Pancreas (tissue), 10 donors: ENCODE data around the gene C16orf54. TPM values are rescaled to one million over a fixed set of nuclear protein-coding genes. Genes with fewer than 3 reads are reported as not detected.
"Not testable (repeated sequence)": the region's sequence is repeated elsewhere in the genome, so short reads cannot be mapped to it uniquely, and the experiment has no call there.

ENCODE experiments used
- ATAC-seq, 4 donors: fragments of 200-7000 bp; cut with Tn5 transposase; one replicate each; pipeline versions ENCODE4 v1.8.0 to v1.9.1; 2020; ENCODE audit warnings: mild to moderate bottlenecking in 4 of 4, moderate library complexity in 4 of 4
- DNase-seq, 6 donors: peaks; one replicate each; pipeline ENCODE4 v3.0.0-alpha.2; 2020
- FAIRE-seq: peaks from 2 replicates; lab custom pipeline; 2012; peaks lifted over from hg19 to GRCh38; lab: Jason Lieb, UNC
- H3K27ac ChIP-seq, 4 donors: fragments of 200-600 bp; sonication (generic); 1 replicate in 3 of 4; 2 replicates in 1 of 4; pipeline versions ENCODE4 v1.5.0 to v1.8.0; 2020
- H3K27me3 ChIP-seq, 4 donors: fragments of 200-600 bp; one replicate each; pipeline ENCODE4 v1.8.0; 2021
- H3K36me3 ChIP-seq, 3 donors: fragments of 200-600 bp; sonication (generic) in 1 of 3; one replicate each; pipeline versions ENCODE4 v1.5.0 to v1.8.0; 2020 to 2021
- H3K4me1 ChIP-seq, 3 donors: fragments of 200-600 bp; one replicate each; pipeline ENCODE4 v1.8.0; 2021
- H3K4me3 ChIP-seq, 4 donors: fragments of 200-600 bp; sonication (generic) in 2 of 4; one replicate each; pipeline versions ENCODE4 v1.5.0 to v1.8.0; 2020 to 2021
- H3K9me3 ChIP-seq, 4 donors: fragments of 200-600 bp; one replicate each; pipeline ENCODE4 v1.8.0; 2021
- WGBS, 2 donors: extraction: QIAGEN DNeasy Blood & Tissue Kit; methylation state at CpG; one replicate each; pipeline ENCODE4 v1.1.7; 2013; 5-methylcytosine and 5-hydroxymethylcytosine counted together
- intact Hi-C, 3 donors: fragments of 100-400 bp; cut with DNase I; formaldehyde crosslinking; loops; one replicate each; pipeline versions ENCODE4 v1.11.1 to v1.14.2; 2022
- polyA plus RNA-seq, 2 donors: library from polyadenylated mRNA; stranded (reverse); fragments of 200-250 nt; gene quantifications; one replicate each; pipeline ENCODE4 v1.2.3, GENCODE V29; 2013
- total RNA-seq, 6 donors: library from RNA; stranded (reverse); fragmentation: NEBNext Ultra II Directional in 4 of 6; extraction: Animal tissue kit (Norgen Biotek cat#: 25700) in 4 of 6; gene quantifications; one replicate each; pipeline versions ENCODE4 v1.2.1 to v1.2.4, GENCODE V29; 2021 to 2023
- TF ChIP-seq, protein P1 (sequence below), 4 donors: fragments of 200-600 bp; sonication (generic) in 3 of 4; IDR thresholded peaks; one replicate each; pipeline versions ENCODE4 v1.5.0 to v1.8.0; 2021; ENCODE audit warnings: antibody characterized with exemption in 4 of 4
- donor health status: healthy with polysubstance abuse.
- donor health status: DM: no; HTN: no; CAD: no; lungs with moderate emphysema.
- donor health status: DM: no; HTN: no; CAD: no.
- donor health status: control.
- donor health status: control.
- donor health status: Bipolar disorder and iron deficiency.
- donor health status: DM: yes; HTN: yes; CAD: no.
- donor health status: DM: no; HTN: no; CAD: no.
- donor health status: DM: no; HTN: no; CAD: no.
- donor health status: DM: yes; HTN: yes; CAD: no.

The C16orf54 gene
- total RNA-seq (1 to 10 TPM in 2 of 6 donors, under 1 TPM in 3, not detected in 1; 0.24 to 1.5 (median 0.61) TPM), polyA plus RNA-seq (under 1 TPM; 0.23 to 0.26 TPM)

GRCh38 chr16:29745853-29746345 is at the start of gene C16orf54:
TSS of gene C16orf54 (minus strand) at chr16:29745990. CDS start at chr16:29744951, 1,039 bp downstream.
- Histone ChIP-seq H3K27ac (no peak within 1 kb of the TSS), H3K9me3 (no peaks in the 10 kb centered on the region), H3K4me3 (peak within 1 kb of the TSS in 1 of 4 donors; percentile 30), H3K36me3 (no peaks in the 10 kb centered on the region), H3K27me3 (no peaks in the 10 kb centered on the region), H3K4me1 (no peaks in the 10 kb centered on the region)
- intact Hi-C loops = no loop called here
- 83 to 90% methylated on average over 12 of the region's 12 CpGs for WGBS, 2 donors
- TF ChIP-seq, protein P1, sequence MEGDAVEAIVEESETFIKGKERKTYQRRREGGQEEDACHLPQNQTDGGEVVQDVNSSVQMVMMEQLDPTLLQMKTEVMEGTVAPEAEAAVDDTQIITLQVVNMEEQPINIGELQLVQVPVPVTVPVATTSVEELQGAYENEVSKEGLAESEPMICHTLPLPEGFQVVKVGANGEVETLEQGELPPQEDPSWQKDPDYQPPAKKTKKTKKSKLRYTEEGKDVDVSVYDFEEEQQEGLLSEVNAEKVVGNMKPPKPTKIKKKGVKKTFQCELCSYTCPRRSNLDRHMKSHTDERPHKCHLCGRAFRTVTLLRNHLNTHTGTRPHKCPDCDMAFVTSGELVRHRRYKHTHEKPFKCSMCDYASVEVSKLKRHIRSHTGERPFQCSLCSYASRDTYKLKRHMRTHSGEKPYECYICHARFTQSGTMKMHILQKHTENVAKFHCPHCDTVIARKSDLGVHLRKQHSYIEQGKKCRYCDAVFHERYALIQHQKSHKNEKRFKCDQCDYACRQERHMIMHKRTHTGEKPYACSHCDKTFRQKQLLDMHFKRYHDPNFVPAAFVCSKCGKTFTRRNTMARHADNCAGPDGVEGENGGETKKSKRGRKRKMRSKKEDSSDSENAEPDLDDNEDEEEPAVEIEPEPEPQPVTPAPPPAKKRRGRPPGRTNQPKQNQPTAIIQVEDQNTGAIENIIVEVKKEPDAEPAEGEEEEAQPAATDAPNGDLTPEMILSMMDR (IDR thresholded peaks at IDR 0.05) = no peak
- FAIRE-seq = no peak
- DNase-seq = peak in 3 of 6 donors; percentile 57 to 61 (median 60)
- ATAC-seq = peak in 3 of 4 donors; percentile 75 to 90 (median 83)

GRCh38 chr16:29794231-29794710 is 48.5 kb upstream of the C16orf54 start:
- Histone ChIP-seq H3K4me3 (no peak overlapping the region), H3K27me3 (no peaks in the 10 kb centered on the region), H3K4me1 (peaks cover 4 to 11% (median 9%) of the 10 kb centered on the region in 3 donors), H3K9me3 (no peaks in the 10 kb centered on the region), H3K36me3 (peaks cover 0 to 10% (median 0%) of the 10 kb centered on the region in 3 donors), H3K27ac (no peak overlapping the region)
- WGBS, 2 donors = 98% methylated on average over 3 of the region's 3 CpGs
- intact Hi-C loops = no loop called here
- ATAC-seq = no peak
- TF ChIP-seq, protein P1 (IDR thresholded peaks at IDR 0.05) = no peak
- DNase-seq = no peak
- no peak for FAIRE-seq

- peaks cover 4 to 11% (median 9%) of the 10 kb centered on the region in 3 donors for H3K4me1 ChIP-seq
- intact Hi-C loops, DNase-seq, H3K9me3 ChIP-seq, FAIRE-seq, H3K27ac ChIP-seq, H3K27me3 ChIP-seq, H3K4me3 ChIP-seq, H3K36me3 ChIP-seq, ATAC-seq: not testable (repeated sequence)
- 90 to 95% methylated on average over 18 of the region's 18 CpGs for WGBS, 2 donors
Measured at GRCh38 chr16:29793153-29793552, 47.4 kb upstream of the C16orf54 start.

- H3K4me1 ChIP-seq = peaks cover 4 to 11% (median 9%) of the 10 kb centered on the region in 3 donors
- H3K4me3 ChIP-seq = peak overlapping the region in 1 of 4 donors; percentile 97
- TF ChIP-seq, protein P1 (IDR thresholded peaks at IDR 0.05) = no peak
- ATAC-seq (no peak), FAIRE-seq (no peak), DNase-seq (no peak)
- 71 to 74% methylated on average over 9 of the region's 9 CpGs for WGBS, 2 donors
- no peak overlapping the region for H3K27ac ChIP-seq
- H3K36me3 ChIP-seq = no peaks in the 10 kb centered on the region
- intact Hi-C loops = no loop called here
- H3K9me3 ChIP-seq = no peaks in the 10 kb centered on the region
- no peaks in the 10 kb centered on the region for H3K27me3 ChIP-seq
Measured at GRCh38 chr16:29791845-29792807, 46.3 kb upstream of the C16orf54 start.
